ENCODE results near the gene NKX1-1. TPM values are rescaled to one million over a fixed set of nuclear protein-coding genes. Genes with fewer than 3 reads are reported as not detected.

Gene NKX1-1
- total RNA-seq, 4 donors from 2014 or later, result not detected

GRCh38 chr4:1451106-1451751, 45.0 kb upstream of the NKX1-1 start:
- WGBS, result 77% methylated on average over 17 of the region's 18 CpGs
- Histone ChIP-seq H3K27ac (replicated peaks in 1 of 4) (no peak overlapping the region), H3K9me3 (no peaks in the 10 kb centered on the region), H3K4me3 (no peak overlapping the region), H3K36me3 (no peaks in the 10 kb centered on the region), H3K4me1 (no peaks in the 10 kb centered on the region), H3K27me3 (peaks cover 0 to 61% (median 0%) of the 10 kb centered on the region in 4 donors)
- DNase-seq (ENCODE audit: extremely low spot score), result no peak
- intact Hi-C loops (cut with DNase I), result no loop called here
- TF ChIP-seq POLR2A (IDR thresholded peaks at IDR 0.05; ENCODE audit: low read depth), result no peak
- TF ChIP-seq, protein P1, sequence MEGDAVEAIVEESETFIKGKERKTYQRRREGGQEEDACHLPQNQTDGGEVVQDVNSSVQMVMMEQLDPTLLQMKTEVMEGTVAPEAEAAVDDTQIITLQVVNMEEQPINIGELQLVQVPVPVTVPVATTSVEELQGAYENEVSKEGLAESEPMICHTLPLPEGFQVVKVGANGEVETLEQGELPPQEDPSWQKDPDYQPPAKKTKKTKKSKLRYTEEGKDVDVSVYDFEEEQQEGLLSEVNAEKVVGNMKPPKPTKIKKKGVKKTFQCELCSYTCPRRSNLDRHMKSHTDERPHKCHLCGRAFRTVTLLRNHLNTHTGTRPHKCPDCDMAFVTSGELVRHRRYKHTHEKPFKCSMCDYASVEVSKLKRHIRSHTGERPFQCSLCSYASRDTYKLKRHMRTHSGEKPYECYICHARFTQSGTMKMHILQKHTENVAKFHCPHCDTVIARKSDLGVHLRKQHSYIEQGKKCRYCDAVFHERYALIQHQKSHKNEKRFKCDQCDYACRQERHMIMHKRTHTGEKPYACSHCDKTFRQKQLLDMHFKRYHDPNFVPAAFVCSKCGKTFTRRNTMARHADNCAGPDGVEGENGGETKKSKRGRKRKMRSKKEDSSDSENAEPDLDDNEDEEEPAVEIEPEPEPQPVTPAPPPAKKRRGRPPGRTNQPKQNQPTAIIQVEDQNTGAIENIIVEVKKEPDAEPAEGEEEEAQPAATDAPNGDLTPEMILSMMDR (IDR thresholded peaks at IDR 0.05), result no peak
- no peak for TF ChIP-seq POLR2AphosphoS5 (IDR thresholded peaks at IDR 0.05)
- no peak for TF ChIP-seq EP300 (IDR thresholded peaks at IDR 0.05)

- TF ChIP-seq POLR2AphosphoS5 (IDR thresholded peaks at IDR 0.05), result no peak
- TF ChIP-seq EP300 (IDR thresholded peaks at IDR 0.05), result no peak
- TF ChIP-seq POLR2A (IDR thresholded peaks at IDR 0.05; ENCODE audit: low read depth), result no peak
- TF ChIP-seq, protein P1 (IDR thresholded peaks at IDR 0.05), result no peak
- DNase-seq (ENCODE audit: extremely low spot score), result no peak
- peaks cover 0 to 67% (median 0%) of the 10 kb centered on the region in 4 donors for H3K27me3 ChIP-seq
- no peaks in the 10 kb centered on the region for H3K9me3 ChIP-seq
- no peaks in the 10 kb centered on the region for H3K36me3 ChIP-seq
- WGBS, result 77% methylated on average over 28 of the region's 32 CpGs
- no peak overlapping the region for H3K27ac ChIP-seq (replicated peaks in 1 of 4)
- intact Hi-C loops (cut with DNase I), result no loop called here
- H3K4me1 ChIP-seq, result no peaks in the 10 kb centered on the region
- no peak overlapping the region for H3K4me3 ChIP-seq
Measured at GRCh38 chr4:1449833-1450741, 43.8 kb upstream of the NKX1-1 start.

GRCh38 chr4:1449475-1449832, 43.2 kb upstream of the NKX1-1 start:
- 50% methylated on average over 8 of the region's 12 CpGs for WGBS
- Histone ChIP-seq H3K4me1 (no peaks in the 10 kb centered on the region), H3K36me3 (no peaks in the 10 kb centered on the region), H3K9me3 (no peaks in the 10 kb centered on the region), H3K27ac (replicated peaks in 1 of 4) (no peak overlapping the region), H3K4me3 (no peak overlapping the region), H3K27me3 (peaks cover 0 to 69% (median 0%) of the 10 kb centered on the region in 4 donors)
- DNase-seq (ENCODE audit: extremely low spot score), result no peak
- TF ChIP-seq POLR2A (IDR thresholded peaks at IDR 0.05; ENCODE audit: low read depth), result no peak
- TF ChIP-seq POLR2AphosphoS5 (IDR thresholded peaks at IDR 0.05), result no peak
- TF ChIP-seq, protein P1 (IDR thresholded peaks at IDR 0.05), result no peak
- no peak for TF ChIP-seq EP300 (IDR thresholded peaks at IDR 0.05)
- intact Hi-C loops (cut with DNase I), result no loop called here

GRCh38 chr4:1448589-1449420, 42.6 kb upstream of the NKX1-1 start:
- H3K27me3 ChIP-seq, result peaks cover 0 to 69% (median 0%) of the 10 kb centered on the region in 4 donors
- intact Hi-C loops (cut with DNase I), result no loop called here
- WGBS, result 52% methylated on average over 8 of the region's 28 CpGs
- no peaks in the 10 kb centered on the region for H3K36me3 ChIP-seq
- no peaks in the 10 kb centered on the region for H3K9me3 ChIP-seq
- H3K4me1 ChIP-seq, result no peaks in the 10 kb centered on the region
- TF ChIP-seq, protein P1 (IDR thresholded peaks at IDR 0.05), result no peak
- no peak for TF ChIP-seq POLR2A (IDR thresholded peaks at IDR 0.05; ENCODE audit: low read depth)
- no peak for TF ChIP-seq POLR2AphosphoS5 (IDR thresholded peaks at IDR 0.05)
- no peak overlapping the region for H3K27ac ChIP-seq (replicated peaks in 1 of 4)
- H3K4me3 ChIP-seq, result no peak overlapping the region
- DNase-seq (ENCODE audit: extremely low spot score), result no peak
